MM.1S (cell line): ENCODE measurements around the gene PIEZO2.

Experiments used
- DNase-seq: peaks from one replicate; pipeline ENCODE4 v3.0.0-alpha.2; 2015
- H2AFZ ChIP-seq: fragments of 300-600 bp; sonication (generic); 2 replicates; pipeline ENCODE4 v1.6.0; 2016; ENCODE audit warnings: antibody characterized with exemption, low read length
- H3F3A ChIP-seq: fragments of 300-600 bp; sonication (generic); 2 replicates; pipeline ENCODE4 v1.6.1; 2016; ENCODE audit warnings: mild to moderate bottlenecking, antibody characterized with exemption, low read length, moderate library complexity, mixed read lengths; ENCODE audit not compliant: insufficient read depth
- H3K27ac ChIP-seq: fragments of 300-600 bp; sonication (generic); 2 replicates; pipeline ENCODE4 v1.5.1; 2016; ENCODE audit warnings: mild to moderate bottlenecking, low read length
- H3K27me3 ChIP-seq: fragments of 300-600 bp; sonication (generic); replicated peaks from 2 replicates; pipeline ENCODE4 v1.6.0; 2016; ENCODE audit warnings: low read length; ENCODE audit not compliant: insufficient read depth
- H3K36me3 ChIP-seq: fragments of 300-600 bp; sonication (generic); replicated peaks from 2 replicates; pipeline ENCODE4 v1.6.1; 2016; ENCODE audit warnings: mild to moderate bottlenecking, low read length, mixed read lengths; ENCODE audit not compliant: insufficient read depth
- H3K4me1 ChIP-seq: fragments of 300-600 bp; sonication (generic); 2 replicates; pipeline ENCODE4 v1.6.1; 2016; ENCODE audit warnings: low read length, mixed read lengths
- H3K4me2 ChIP-seq: fragments of 300-600 bp; sonication (generic); 2 replicates; pipeline ENCODE4 v1.6.0; 2016; ENCODE audit warnings: low read depth, low read length
- H3K4me3 ChIP-seq: fragments of 300-600 bp; sonication (generic); 2 replicates; pipeline ENCODE4 v1.5.1; 2016; ENCODE audit warnings: low read length, mixed read lengths
- H3K79me2 ChIP-seq: fragments of 300-600 bp; sonication (generic); 2 replicates; pipeline ENCODE4 v1.6.1; 2016; ENCODE audit warnings: mixed run types, low read length, mixed read lengths
- H3K9ac ChIP-seq: fragments of 300-600 bp; sonication (generic); 2 replicates; pipeline ENCODE4 v1.6.1; 2016; ENCODE audit warnings: low read length, mixed read lengths
- H3K9me2 ChIP-seq: fragments of 300-600 bp; sonication (generic); replicated peaks from 2 replicates; pipeline ENCODE4 v1.6.1; 2016; ENCODE audit warnings: mild to moderate bottlenecking, low read length, mixed read lengths; ENCODE audit not compliant: insufficient read depth
- H3K9me3 ChIP-seq: fragments of 300-600 bp; sonication (generic); replicated peaks from 2 replicates; pipeline ENCODE4 v1.6.1; 2016; ENCODE audit warnings: mild to moderate bottlenecking, low read length, mixed read lengths; ENCODE audit not compliant: insufficient read depth
- H4K20me1 ChIP-seq: fragments of 300-600 bp; sonication (generic); 2 replicates; pipeline ENCODE4 v1.6.1; 2016; ENCODE audit warnings: mild to moderate bottlenecking, low read length, moderate library complexity, mixed read lengths; ENCODE audit not compliant: insufficient read depth
- EZH2 ChIP-seq: fragments of 300-600 bp; sonication (generic); optimal IDR thresholded peaks from 2 replicates; pipeline ENCODE3; 2017; ENCODE audit warnings: low read depth, mild to moderate bottlenecking, antibody characterized with exemption, low read length, mixed read lengths
- EZH2phosphoT487 ChIP-seq: fragments of 300-600 bp; sonication (generic); IDR thresholded peaks from 2 replicates; pipeline ENCODE4 v1.6.1; 2018; ENCODE audit warnings: antibody characterized with exemption, low read length
- TF ChIP-seq, protein P1 (sequence below): fragments of 300-600 bp; sonication (generic); IDR thresholded peaks from 2 replicates; pipeline ENCODE4 v1.5.1; 2016; ENCODE audit warnings: antibody characterized with exemption, low read length, mixed read lengths

Gene PIEZO2

DNA sequence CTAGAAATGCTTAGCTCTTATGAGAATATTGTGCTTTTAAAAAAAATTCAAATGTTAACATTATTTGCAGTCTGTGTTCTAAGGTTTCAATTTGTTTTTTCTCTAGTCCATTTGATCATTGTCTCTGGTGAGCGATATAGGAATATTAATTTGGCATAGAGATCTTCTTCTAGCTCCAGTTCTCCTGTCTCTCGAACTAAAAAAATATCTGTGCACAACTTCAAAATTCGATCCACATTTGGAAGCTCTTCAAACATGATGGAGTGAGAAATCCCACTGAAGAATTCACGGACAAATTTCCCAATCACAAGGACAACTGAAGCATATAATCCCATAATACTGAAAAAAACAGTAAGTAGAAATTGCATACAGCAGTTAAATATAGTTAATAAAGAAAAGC lies 477.9 kb downstream of the PIEZO2 start:
- Histone ChIP-seq H3K4me3 (no peak overlapping the region), H3F3A (no peaks in the 10 kb centered on the region), H3K4me2 (no peak overlapping the region), H3K79me2 (no peaks in the 10 kb centered on the region), H3K4me1 (no peaks in the 10 kb centered on the region), H4K20me1 (no peaks in the 10 kb centered on the region), H3K9ac (no peak overlapping the region), H3K27ac (no peak overlapping the region), H3K9me2 (no peaks in the 10 kb centered on the region), H3K36me3 (no peaks in the 10 kb centered on the region), H2AFZ (no peak overlapping the region), H3K9me3 (no peaks in the 10 kb centered on the region), H3K27me3 (no peaks in the 10 kb centered on the region)
- TF ChIP-seq EZH2phosphoT487, result no peak
- TF ChIP-seq EZH2, result no peak
- TF ChIP-seq, protein P1, sequence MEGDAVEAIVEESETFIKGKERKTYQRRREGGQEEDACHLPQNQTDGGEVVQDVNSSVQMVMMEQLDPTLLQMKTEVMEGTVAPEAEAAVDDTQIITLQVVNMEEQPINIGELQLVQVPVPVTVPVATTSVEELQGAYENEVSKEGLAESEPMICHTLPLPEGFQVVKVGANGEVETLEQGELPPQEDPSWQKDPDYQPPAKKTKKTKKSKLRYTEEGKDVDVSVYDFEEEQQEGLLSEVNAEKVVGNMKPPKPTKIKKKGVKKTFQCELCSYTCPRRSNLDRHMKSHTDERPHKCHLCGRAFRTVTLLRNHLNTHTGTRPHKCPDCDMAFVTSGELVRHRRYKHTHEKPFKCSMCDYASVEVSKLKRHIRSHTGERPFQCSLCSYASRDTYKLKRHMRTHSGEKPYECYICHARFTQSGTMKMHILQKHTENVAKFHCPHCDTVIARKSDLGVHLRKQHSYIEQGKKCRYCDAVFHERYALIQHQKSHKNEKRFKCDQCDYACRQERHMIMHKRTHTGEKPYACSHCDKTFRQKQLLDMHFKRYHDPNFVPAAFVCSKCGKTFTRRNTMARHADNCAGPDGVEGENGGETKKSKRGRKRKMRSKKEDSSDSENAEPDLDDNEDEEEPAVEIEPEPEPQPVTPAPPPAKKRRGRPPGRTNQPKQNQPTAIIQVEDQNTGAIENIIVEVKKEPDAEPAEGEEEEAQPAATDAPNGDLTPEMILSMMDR, result no peak
- no peak for DNase-seq

- H3K27me3 ChIP-seq, result no peaks in the 10 kb centered on the region
Measured at GRCh38 chr18:10670856-10671255, 478.5 kb downstream of the PIEZO2 start.

GRCh38 chr18:10669441-10670100 lies 479.8 kb downstream of the PIEZO2 start:
- DNase-seq, result no peak
- no peaks in the 10 kb centered on the region for H3K4me1 ChIP-seq
- H3K9me2 ChIP-seq, result no peaks in the 10 kb centered on the region
- H3K9ac ChIP-seq, result no peak overlapping the region
- H3K79me2 ChIP-seq, result no peaks in the 10 kb centered on the region
- no peaks in the 10 kb centered on the region for H3K9me3 ChIP-seq
- H2AFZ ChIP-seq, result no peak overlapping the region
- no peak overlapping the region for H3K4me3 ChIP-seq
- no peaks in the 10 kb centered on the region for H3K36me3 ChIP-seq
- no peak overlapping the region for H3K4me2 ChIP-seq
- H3K27ac ChIP-seq, result no peak overlapping the region
- TF ChIP-seq EZH2phosphoT487 (no peak), EZH2 (no peak)
- TF ChIP-seq, protein P1, result no peak
- no peaks in the 10 kb centered on the region for H3K27me3 ChIP-seq
- no peaks in the 10 kb centered on the region for H4K20me1 ChIP-seq
- no peaks in the 10 kb centered on the region for H3F3A ChIP-seq

More at GRCh38 chr18:10670856-10671255, 478.5 kb downstream of the PIEZO2 start:
- Histone ChIP-seq H3K36me3 (no peaks in the 10 kb centered on the region), H3F3A (no peaks in the 10 kb centered on the region), H3K9me3 (no peaks in the 10 kb centered on the region), H3K4me3 (no peak overlapping the region), H3K9me2 (no peaks in the 10 kb centered on the region), H3K9ac (no peak overlapping the region), H3K4me1 (no peaks in the 10 kb centered on the region), H2AFZ (no peak overlapping the region), H4K20me1 (no peaks in the 10 kb centered on the region), H3K4me2 (no peak overlapping the region), H3K27ac (no peak overlapping the region), H3K79me2 (no peaks in the 10 kb centered on the region)
- DNase-seq, result no peak
- TF ChIP-seq EZH2phosphoT487 (no peak), EZH2 (no peak)
- TF ChIP-seq, protein P1, result no peak
